K562 (cell line): ENCODE measurements around the gene UBE2C. TPM values are rescaled to one million over a fixed set of nuclear protein-coding genes. Genes with fewer than 3 reads are reported as not detected.

Experiments used
- ATAC-seq: fragments of 200-7000 bp; cut with Tn5 transposase; 3 replicates; pipeline ENCODE4 v1.9.1; 2020; ENCODE audit warnings: moderate library complexity
- BruUV-seq: library from RNA; stranded (reverse); fragments of 400-500 nt; replicated peaks from 2 replicates; lab custom pipeline; 2021; lab: Mats Ljungman, UMichigan
- CTCF ChIA-PET: fragments of 300-600 bp; formaldehyde crosslinking; extraction: SDS; loops from one replicate; lab custom pipeline; 2021; ENCODE audit warnings: low intra/inter-chr PET ratio; lab: Yijun Ruan, JAX
- POLR2A ChIA-PET: fragments of 300-600, 350-650 bp; sonication (Branson Sonifier 250); formaldehyde crosslinking; extraction: SDS; loops from one replicate; lab custom pipeline; 2021; ENCODE audit warnings: antibody characterized with exemption, inconsistent platforms; lab: Yijun Ruan, JAX
- DNase-seq, 4 experiments: peaks; one replicate each; pipeline versions ENCODE4 v3.0.0 to v3.0.0-alpha.2; 2011 to 2018; ENCODE audit warnings: low spot score in 3 of 4, mixed read lengths in 3 of 4; ENCODE audit errors: extremely low read depth in 1 of 4
- FAIRE-seq: peaks from 2 replicates; lab custom pipeline; 2011; peaks lifted over from hg19 to GRCh38; lab: Jason Lieb, UNC
- H2AFZ ChIP-seq: 2 replicates; pipeline ENCODE4 v1.6.0; 2011; ENCODE audit warnings: low read depth, low read length, control low read depth, inconsistent platforms
- H3K27ac ChIP-seq: fragments of 200-600 bp; 3 replicates; pipeline ENCODE4 v1.8.0; 2011; ENCODE audit warnings: low read depth, mild to moderate bottlenecking, control low read depth, inconsistent platforms, low read length, moderate library complexity, mixed read lengths; ENCODE audit errors: extremely low read depth
- H3K27me3 ChIP-seq, 2 experiments: fragments of 300-600 bp in 1 of 2; 2 replicates in 1 of 2; 3 replicates in 1 of 2; pipeline versions ENCODE4 v1.6.0 to v1.8.0; 2011; ENCODE audit warnings: inconsistent platforms in 2 of 2, low read length in 2 of 2, mild to moderate bottlenecking in 1 of 2, mixed read lengths in 1 of 2, moderate library complexity in 1 of 2; ENCODE audit not compliant: control insufficient read depth in 2 of 2, insufficient read depth in 2 of 2
- H3K36me3 ChIP-seq: fragments of 300-600 bp; 3 replicates; pipeline ENCODE4 v1.8.0; 2011; ENCODE audit warnings: mild to moderate bottlenecking, low read length, inconsistent platforms; ENCODE audit not compliant: control insufficient read depth, insufficient read depth
- H3K4me1 ChIP-seq, 2 experiments: fragments of 200-600 bp in 1 of 2; replicated peaks in 1 of 2; 2 replicates in 1 of 2; 3 replicates in 1 of 2; pipeline versions ENCODE4 v1.5.1 to v1.8.0; 2011; ENCODE audit warnings: inconsistent platforms in 2 of 2, low read length in 2 of 2, mild to moderate bottlenecking in 1 of 2, mixed read lengths in 1 of 2, moderate library complexity in 1 of 2; ENCODE audit not compliant: control insufficient read depth in 2 of 2, insufficient read depth in 2 of 2
- H3K4me2 ChIP-seq: 2 replicates; pipeline ENCODE4 v1.6.1; 2011; ENCODE audit warnings: low read length, control low read depth, inconsistent platforms, mixed read lengths; ENCODE audit not compliant: insufficient read depth
- H3K4me3 ChIP-seq: fragments of 200-600 bp; sonication (generic), shearing (Covaris generic); 2 replicates; pipeline ENCODE4 v1.5.1; 2016; ENCODE audit warnings: control low read depth, inconsistent platforms
- H3K79me2 ChIP-seq: fragments of 200-600 bp; 3 replicates; pipeline ENCODE4 v1.8.0; 2011; ENCODE audit warnings: low read length, inconsistent platforms; ENCODE audit not compliant: control insufficient read depth, insufficient read depth
- H3K9ac ChIP-seq, 2 experiments: 2 replicates each; pipeline versions ENCODE4 v1.6.0 to v1.6.1; 2011; ENCODE audit warnings: low read depth in 2 of 2, low read length in 2 of 2, control low read depth in 1 of 2, inconsistent platforms in 1 of 2, mild to moderate bottlenecking in 1 of 2, mixed read lengths in 1 of 2; ENCODE audit not compliant: insufficient read depth in 1 of 2
- H3K9me1 ChIP-seq: one replicate; pipeline ENCODE4 v1.6.0; 2011; ENCODE audit warnings: inconsistent platforms, mild to moderate bottlenecking, low read length, moderate library complexity; ENCODE audit not compliant: control insufficient read depth, insufficient read depth
- H3K9me3 ChIP-seq: replicated peaks from 2 replicates; pipeline ENCODE4 v1.5.1; 2011; ENCODE audit warnings: low read depth, low read length, inconsistent platforms; ENCODE audit not compliant: control insufficient read depth, insufficient read depth
- H4K20me1 ChIP-seq: replicated peaks from 2 replicates; pipeline ENCODE4 v1.6.1; 2011; ENCODE audit warnings: low read length, inconsistent platforms, mixed read lengths; ENCODE audit not compliant: control insufficient read depth, insufficient read depth
- CBX1 ChIP-seq: sonication (generic); IDR thresholded peaks from 2 replicates; pipeline ENCODE4 v1.6.1; 2016; ENCODE audit warnings: antibody characterized with exemption, low read depth, mild to moderate bottlenecking
- GABPA ChIP-seq: fragments of 200-800 bp; sonication (Bioruptor generic); conservative IDR thresholded peaks from 2 replicates; pipeline ENCODE4 v1.6.1; 2016; ENCODE audit warnings: low read depth, missing genetic modification characterization, missing compliant biosample characterization
- KDM5B ChIP-seq: fragments of 200-600 bp; sonication (generic); IDR thresholded peaks from 2 replicates; pipeline ENCODE4 v1.6.1; 2012; ENCODE audit warnings: low read depth, mild to moderate bottlenecking, moderate library complexity, low read length, control low read depth, inconsistent platforms; ENCODE audit not compliant: insufficient replicate concordance
- MYC ChIP-seq, 2 experiments: fragments of 250-450 bp in 1 of 2; sonication (Bioruptor Pico) in 1 of 2; IDR thresholded peaks; 2 replicates each; pipeline versions ENCODE4 v1.5.1 to v1.6.1; 2012 to 2021; ENCODE audit warnings: low read depth in 2 of 2, borderline replicate concordance in 1 of 2, improper control_type of control experiment in 1 of 2, low read length in 1 of 2, mild to moderate bottlenecking in 1 of 2, moderate library complexity in 1 of 2
- RBM14 ChIP-seq: fragments of 200-400 bp; formaldehyde crosslinking; IDR thresholded peaks from 2 replicates; pipeline ENCODE4 v1.6.1; 2018; ENCODE audit warnings: low read depth, mild to moderate bottlenecking, low read length, moderate library complexity, borderline replicate concordance; ENCODE audit not compliant: insufficient read depth
- SPI1 ChIP-seq: IDR thresholded peaks from 2 replicates; pipeline ENCODE4 v1.6.1; 2011; ENCODE audit warnings: low read depth, low read length, control low read depth, borderline replicate concordance
- ZBTB1 ChIP-seq: sonication (generic); formaldehyde crosslinking; IDR thresholded peaks from 2 replicates; pipeline ENCODE4 v1.8.1; 2023; ENCODE audit warnings: missing genetic modification reagents, low read depth, mild to moderate bottlenecking, borderline replicate concordance
- ZBTB11 ChIP-seq, 3 experiments: fragments of 200-800 bp in 1 of 3; fragments of 250-450 bp in 1 of 3; fragments of 450-650 bp in 1 of 3; sonication (Bioruptor Pico) in 1 of 3; sonication (Bioruptor generic) in 1 of 3; formaldehyde crosslinking in 1 of 3; IDR thresholded peaks; 2 replicates each; pipeline versions ENCODE4 v1.6.1 to v1.8.0; 2016 to 2022; ENCODE audit warnings: mild to moderate bottlenecking in 2 of 3, missing genetic modification characterization in 2 of 3, missing compliant biosample characterization in 1 of 3, moderate library complexity in 1 of 3
- ZNF583 ChIP-seq: fragments of 250-450 bp; sonication (Bioruptor Pico); IDR thresholded peaks from 2 replicates; pipeline ENCODE4 v1.4.0; 2020
- WGBS: fragments of 100-300 bp; shearing (Covaris generic); methylation state at CpG from one replicate; pipeline ENCODE4 v1.1.6; 2016; ENCODE audit warnings: low coverage, mixed read lengths; ENCODE audit not compliant: insufficient coverage; ENCODE audit errors: missing lambda C conversion rate; 5-methylcytosine and 5-hydroxymethylcytosine counted together
- in situ Hi-C: fragments of 300-500 bp; cut with MboI; formaldehyde crosslinking; loops from 4 replicates; pipeline ENCODE4 v1.15.0; 2018; ENCODE audit warnings: inconsistent platforms, mixed read lengths
- intact Hi-C: fragments of 100-400 bp; cut with micrococcal nuclease; formaldehyde crosslinking; loops from 2 replicates; pipeline ENCODE4 v1.14.2; 2022
- polyA plus RNA-seq, 8 experiments: library from polyadenylated mRNA; depleted of rRNA in 4 of 8; stranded (reverse) in 5 of 8; unstranded in 3 of 8; fragments of >200 nt; fragmentation: Nextera tagmentation in 2 of 8; fragmentation: Illumina TruSeq in 1 of 8; extraction: Ambion mirVana in 2 of 8; extraction: Trizol in 1 of 8; gene quantifications; 2 replicates each; pipeline versions ENCODE4 v1.2.1 to v1.2.3, GENCODE V29; 2011 to 2014; ENCODE audit warnings: inconsistent platforms in 1 of 8, missing spikeins in 1 of 8
- total RNA-seq, 7 experiments: library from RNA; depleted of rRNA in 6 of 7; stranded (reverse); fragments of >200 nt in 6 of 7; fragmentation: Illumina TruSeq in 2 of 7; extraction: Trizol in 2 of 7; gene quantifications; 2 replicates each; pipeline versions ENCODE4 v1.2.1 to v1.2.3, GENCODE V29; 2011 to 2021; ENCODE audit warnings: low replicate concordance in 1 of 7
- TF ChIP-seq, protein P1 (sequence below): sonication (generic); IDR thresholded peaks from 2 replicates; pipeline ENCODE4 v1.6.1; 2016

The UBE2C gene
- total and polyA plus RNA-seq, 9 of the 15 experiments (the other 6 are each of a cell fraction or from before 2014, with no cell fraction given) = 0.51 to 1.6 (median 0.69) TPM

DNA sequence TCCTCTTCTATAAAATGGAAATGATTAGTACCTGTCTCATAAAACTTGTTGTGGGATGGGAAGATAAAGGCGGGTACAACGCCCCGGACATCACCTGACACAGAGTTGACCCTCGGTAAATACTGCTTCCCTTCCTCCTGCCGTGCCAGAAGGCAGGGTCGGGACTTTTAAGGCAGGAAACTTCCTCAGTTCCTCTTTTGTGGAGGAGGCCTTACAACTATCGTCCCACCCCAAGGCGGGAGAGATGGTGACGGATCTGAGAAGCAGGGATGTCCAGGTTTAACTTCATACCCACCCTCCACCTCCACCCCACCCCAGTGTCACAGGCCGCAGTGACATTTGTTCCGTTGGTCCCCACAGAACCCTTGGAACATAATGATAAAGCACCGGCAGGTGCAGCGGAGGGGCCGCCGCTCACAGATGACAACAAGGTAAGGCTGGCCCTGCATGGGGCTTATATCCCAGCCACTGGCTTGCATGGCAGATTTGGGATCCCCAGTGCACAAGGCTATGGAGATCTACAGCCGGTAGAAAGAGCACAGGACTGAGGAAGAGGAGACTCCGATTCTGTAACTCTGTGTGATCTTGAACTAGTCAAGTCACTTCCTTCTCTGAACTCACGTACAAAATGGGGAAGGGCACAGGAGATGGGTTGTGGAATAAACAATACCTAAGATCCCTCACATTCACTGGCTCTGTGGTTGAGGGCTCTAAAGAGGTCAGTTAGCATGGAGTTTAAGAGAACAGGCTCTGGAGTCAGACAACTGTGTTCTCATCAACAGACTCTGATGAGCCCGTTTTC, 19.9 kb upstream of the UBE2C start:
- Histone ChIP-seq H3K4me3 (peak overlapping the region; percentile 98), H2AFZ (peak overlapping the region; percentile 100), H3K79me2 (peaks cover 11% of the 10 kb centered on the region), H3K9me1 (no peaks in the 10 kb centered on the region), H3K9me3 (no peaks in the 10 kb centered on the region), H3K27ac (peak overlapping the region; percentile 79), H3K4me2 (peak overlapping the region; percentile 98), H3K4me1 (peaks cover 5 to 11% of the 10 kb centered on the region in 2 experiments; a peak in 3 of 5 replicates), H4K20me1 (no peaks in the 10 kb centered on the region), H3K9ac (peak overlapping the region; percentile 86 to 92), H3K27me3 (no peaks in the 10 kb centered on the region), H3K36me3 (peaks cover 32% of the 10 kb centered on the region; the same call in 2 of the 3 replicates)
- in situ Hi-C loops (no loop called here), intact Hi-C loops (loop anchor here (10.0 kb wide), 1 partner anchor 142 kb away; the partner anchor contains the start of gene PCIF1)
- TF ChIP-seq SPI1 (peak; percentile 97), CBX1 (no peak), KDM5B (peak; percentile 2), ZNF583 (CRISPR knock-in tag) (no peak), GABPA (peak; percentile 4; the same call in 1 of the 2 replicates), ZBTB1 (CRISPR knock-in tag) (0 out of 2 replicates have a peak, but pooled peaks have one; percentile 2), RBM14 (no peak), MYC (IDR thresholded peaks at IDR 0.05; ENCODE audit: low read depth, low read length) (0 out of 2 replicates have a peak, but pooled peaks have one; percentile 8), MYC (CRISPR knock-in tag; IDR thresholded peaks at IDR 0.05; ENCODE audit: borderline replicate concordance, low read depth) (no peak), ZBTB11 (CRISPR knock-in tag; IDR thresholded peaks at IDR 0.05) (peak in 1 of 3 experiments; percentile 79; a peak in 2 of 6 replicates)
- TF ChIP-seq, protein P1, sequence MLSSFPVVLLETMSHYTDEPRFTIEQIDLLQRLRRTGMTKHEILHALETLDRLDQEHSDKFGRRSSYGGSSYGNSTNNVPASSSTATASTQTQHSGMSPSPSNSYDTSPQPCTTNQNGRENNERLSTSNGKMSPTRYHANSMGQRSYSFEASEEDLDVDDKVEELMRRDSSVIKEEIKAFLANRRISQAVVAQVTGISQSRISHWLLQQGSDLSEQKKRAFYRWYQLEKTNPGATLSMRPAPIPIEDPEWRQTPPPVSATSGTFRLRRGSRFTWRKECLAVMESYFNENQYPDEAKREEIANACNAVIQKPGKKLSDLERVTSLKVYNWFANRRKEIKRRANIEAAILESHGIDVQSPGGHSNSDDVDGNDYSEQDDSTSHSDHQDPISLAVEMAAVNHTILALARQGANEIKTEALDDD = 0 out of 2 replicates have a peak, but pooled peaks have one; percentile 39
- BruUV-seq = TSS peak; percentile 74
- ChIA-PET POLR2A (interaction anchor here (0.7 kb wide), 1 partner anchor 250 kb away, joined by 3 read pairs; no protein-coding TSS in a partner anchor), CTCF (interaction anchor here (0.8 kb wide), 1 partner anchor 547 kb away, joined by 3 read pairs; no protein-coding TSS in a partner anchor)
- DNase-seq = peak in 1 of 4 experiments; percentile 30
- WGBS = 5% methylated on average over 19 of the region's 19 CpGs
- FAIRE-seq = peak; percentile 69
- ATAC-seq = peak; percentile 26
